Type B pancreatic cell (in vitro differentiated cells): ENCODE results near the gene NPPB. TPM values are rescaled to one million over a fixed set of nuclear protein-coding genes. Genes with fewer than 3 reads are reported as not detected.

Experiments
- DNase-seq: peaks from one replicate; pipeline ENCODE4 v3.0.0; 2021; ENCODE audit warnings: mixed read lengths; ENCODE audit not compliant: unreplicated experiment; ENCODE audit errors: extremely low spot score
- H3K27ac Mint-ChIP-seq: 2 replicates; pipeline ENCODE4 v1.8.0; 2021; ENCODE audit warnings: mild to moderate bottlenecking, mixed read lengths
- H3K27me3 Mint-ChIP-seq: 2 replicates; pipeline ENCODE4 v1.8.0; 2021; ENCODE audit warnings: mixed read lengths
- H3K36me3 Mint-ChIP-seq: 2 replicates; pipeline ENCODE4 v1.8.0; 2021; ENCODE audit warnings: mixed read lengths
- H3K4me1 Mint-ChIP-seq: one replicate; pipeline ENCODE4 v1.8.0; 2021; ENCODE audit warnings: mixed read lengths; ENCODE audit not compliant: unreplicated experiment
- H3K4me3 Mint-ChIP-seq: 2 replicates; pipeline ENCODE4 v1.8.0; 2021; ENCODE audit warnings: mild to moderate bottlenecking, mixed read lengths
- H3K9me3 Mint-ChIP-seq: 2 replicates; pipeline ENCODE4 v1.8.0; 2021; ENCODE audit warnings: mixed read lengths
- CTCF ChIP-seq: fragments of 200-600 bp; sonication (generic); conservative IDR thresholded peaks from 2 replicates; pipeline ENCODE4 v1.5.0; 2021; ENCODE audit warnings: antibody characterized with exemption, mild to moderate bottlenecking
- total RNA-seq: library from RNA; stranded (reverse); gene quantifications from 2 replicates; pipeline ENCODE4 v1.2.1, GENCODE V29; 2021; ENCODE audit warnings: low replicate concordance

The NPPB gene
- total RNA-seq, 1 donor from 2014 or later, result 1.7 TPM

- Mint-ChIP-seq H3K36me3 (peaks cover 18% of the 10 kb centered on the region), H3K27me3 (no peaks in the 10 kb centered on the region), H3K4me1 (no peaks in the 10 kb centered on the region), H3K9me3 (no peaks in the 10 kb centered on the region), H3K27ac (no peak overlapping the region), H3K4me3 (no peak overlapping the region)
- DNase-seq, result no peak
- TF ChIP-seq CTCF, result no peak
These were observed 13.0 kb downstream of the NPPB start for GRCh38 chr1:11845641-11846335.

GRCh38 chr1:11842154-11843041, 16.3 kb downstream of the NPPB start:
- peaks cover 23% of the 10 kb centered on the region for H3K36me3 Mint-ChIP-seq
- H3K4me3 Mint-ChIP-seq, result no peak overlapping the region
- DNase-seq, result no peak
- H3K4me1 Mint-ChIP-seq, result no peaks in the 10 kb centered on the region
- no peaks in the 10 kb centered on the region for H3K27me3 Mint-ChIP-seq
- H3K27ac Mint-ChIP-seq, result no peak overlapping the region
- TF ChIP-seq CTCF, result no peak
- H3K9me3 Mint-ChIP-seq, result no peaks in the 10 kb centered on the region

- peaks cover 23% of the 10 kb centered on the region for H3K36me3 Mint-ChIP-seq
- H3K9me3 Mint-ChIP-seq, result no peaks in the 10 kb centered on the region
- TF ChIP-seq CTCF, result no peak
- H3K4me1 Mint-ChIP-seq, result no peaks in the 10 kb centered on the region
- no peak overlapping the region for H3K4me3 Mint-ChIP-seq
- H3K27me3 Mint-ChIP-seq, result no peaks in the 10 kb centered on the region
- no peak overlapping the region for H3K27ac Mint-ChIP-seq
- DNase-seq, result no peak
These were observed 17.2 kb downstream of the NPPB start for GRCh38 chr1:11841245-11842153.

GRCh38 chr1:11839727-11840705, 18.7 kb downstream of the NPPB start:
- TF ChIP-seq CTCF, result no peak
- no peak for DNase-seq
- Mint-ChIP-seq H3K36me3 (peaks cover 17% of the 10 kb centered on the region), H3K9me3 (no peaks in the 10 kb centered on the region), H3K27me3 (no peaks in the 10 kb centered on the region), H3K4me1 (no peaks in the 10 kb centered on the region), H3K4me3 (no peak overlapping the region), H3K27ac (no peak overlapping the region)
